Stomach smooth muscle (tissue), 2 donors: ENCODE data around the gene CLDN3.
A peak's percentile ranks its signal among the peaks of the same experiment; 100 is the strongest.

ENCODE experiments used
- H3K27ac ChIP-seq: one replicate; pipeline ENCODE4 v1.7.0; 2013; ENCODE audit warnings: mild to moderate bottlenecking, low read length, inconsistent platforms
- H3K27me3 ChIP-seq, 2 donors: one replicate each; pipeline ENCODE4 v1.7.0; 2013; ENCODE audit warnings: low read length in 2 of 2; ENCODE audit not compliant: insufficient read depth in 2 of 2, control insufficient read depth in 1 of 2
- H3K36me3 ChIP-seq, 2 donors: one replicate each; pipeline ENCODE4 v1.7.0; 2013; ENCODE audit warnings: low read length in 2 of 2; ENCODE audit not compliant: control insufficient read depth in 2 of 2, insufficient read depth in 2 of 2
- H3K4me1 ChIP-seq: one replicate; pipeline ENCODE4 v1.7.0; 2013; ENCODE audit warnings: low read length; ENCODE audit not compliant: control insufficient read depth, insufficient read depth
- H3K4me3 ChIP-seq, 2 donors: one replicate each; pipeline ENCODE4 v1.7.0; 2013; ENCODE audit warnings: low read length in 2 of 2
- H3K9ac ChIP-seq, 2 donors: one replicate each; pipeline ENCODE4 v1.7.0; 2013; ENCODE audit warnings: low read length in 2 of 2, mild to moderate bottlenecking in 1 of 2
- H3K9me3 ChIP-seq, 2 donors: one replicate each; pipeline ENCODE4 v1.7.0; 2013; ENCODE audit warnings: low read length in 2 of 2; ENCODE audit not compliant: control insufficient read depth in 2 of 2
- donor health status: healthy.
- donor health status: Pancreatic carcinoma.

The CLDN3 gene

GRCh38 chr7:73770860-73771670 lies 995 bp upstream of the CLDN3 start:
- H3K9ac ChIP-seq: no peak overlapping the region
- H3K9me3 ChIP-seq: no peaks in the 10 kb centered on the region
- peaks cover 5% of the 10 kb centered on the region for H3K4me1 ChIP-seq
- H3K27me3 ChIP-seq: peaks cover 34 to 35% of the 10 kb centered on the region in 2 donors
- no peak overlapping the region for H3K27ac ChIP-seq
- H3K36me3 ChIP-seq: no peaks in the 10 kb centered on the region
- no peak overlapping the region for H3K4me3 ChIP-seq

- Histone ChIP-seq H3K4me3 (peak overlapping the region in 1 of 2 donors; percentile 49), H3K4me1 (peaks cover 5% of the 10 kb centered on the region), H3K36me3 (no peaks in the 10 kb centered on the region), H3K27me3 (peaks cover 34 to 35% of the 10 kb centered on the region in 2 donors), H3K27ac (no peak overlapping the region), H3K9me3 (no peaks in the 10 kb centered on the region), H3K9ac (no peak overlapping the region)
Measured at GRCh38 chr7:73769481-73770001, 529 bp downstream of the CLDN3 start.

GRCh38 chr7:73768641-73769480 lies 1.2 kb downstream of the CLDN3 start:
- peaks cover 34 to 35% of the 10 kb centered on the region in 2 donors for H3K27me3 ChIP-seq
- H3K9me3 ChIP-seq: no peaks in the 10 kb centered on the region
- H3K27ac ChIP-seq: no peak overlapping the region
- peak overlapping the region in 1 of 2 donors; percentile 49 for H3K4me3 ChIP-seq
- H3K4me1 ChIP-seq: peaks cover 5% of the 10 kb centered on the region
- H3K36me3 ChIP-seq: no peaks in the 10 kb centered on the region
- no peak overlapping the region for H3K9ac ChIP-seq

GRCh38 chr7:73766556-73767229 lies 3.4 kb downstream of the CLDN3 start:
- Histone ChIP-seq H3K27me3 (peaks cover 31 to 35% of the 10 kb centered on the region in 2 donors), H3K27ac (no peak overlapping the region), H3K9ac (no peak overlapping the region), H3K4me1 (peaks cover 5% of the 10 kb centered on the region), H3K9me3 (no peaks in the 10 kb centered on the region), H3K4me3 (no peak overlapping the region), H3K36me3 (no peaks in the 10 kb centered on the region)

- H3K27ac ChIP-seq: no peak overlapping the region
- no peaks in the 10 kb centered on the region for H3K9me3 ChIP-seq
- no peaks in the 10 kb centered on the region for H3K4me1 ChIP-seq
- no peaks in the 10 kb centered on the region for H3K36me3 ChIP-seq
- no peak overlapping the region for H3K9ac ChIP-seq
- no peak overlapping the region for H3K4me3 ChIP-seq
- peaks cover 2 to 4% of the 10 kb centered on the region in 2 donors for H3K27me3 ChIP-seq
Measured at GRCh38 chr7:73762659-73762999, 7.4 kb downstream of the CLDN3 start.

GRCh38 chr7:73761854-73762658 lies 8.0 kb downstream of the CLDN3 start:
- no peaks in the 10 kb centered on the region for H3K36me3 ChIP-seq
- no peaks in the 10 kb centered on the region for H3K4me1 ChIP-seq
- no peaks in the 10 kb centered on the region for H3K9me3 ChIP-seq
- H3K27me3 ChIP-seq: peaks cover 0 to 2% of the 10 kb centered on the region in 2 donors
- H3K27ac ChIP-seq: no peak overlapping the region
- no peak overlapping the region for H3K9ac ChIP-seq
- no peak overlapping the region for H3K4me3 ChIP-seq

GRCh38 chr7:73758581-73759138 lies 11.4 kb downstream of the CLDN3 start:
- H3K4me3 ChIP-seq: no peak overlapping the region
- no peaks in the 10 kb centered on the region for H3K9me3 ChIP-seq
- no peaks in the 10 kb centered on the region for H3K36me3 ChIP-seq
- no peak overlapping the region for H3K9ac ChIP-seq
- H3K4me1 ChIP-seq: no peaks in the 10 kb centered on the region
- no peak overlapping the region for H3K27ac ChIP-seq
- no peaks in the 10 kb centered on the region for H3K27me3 ChIP-seq

- Histone ChIP-seq H3K27me3 (no peaks in the 10 kb centered on the region), H3K9me3 (no peaks in the 10 kb centered on the region), H3K27ac (no peak overlapping the region), H3K9ac (no peak overlapping the region), H3K4me3 (no peak overlapping the region), H3K36me3 (no peaks in the 10 kb centered on the region), H3K4me1 (peaks cover 9% of the 10 kb centered on the region)
Measured at GRCh38 chr7:73749931-73750776, 19.9 kb downstream of the CLDN3 start.

- Histone ChIP-seq H3K4me3 (no peak overlapping the region), H3K36me3 (no peaks in the 10 kb centered on the region), H3K27me3 (no peaks in the 10 kb centered on the region), H3K4me1 (peaks cover 9% of the 10 kb centered on the region), H3K27ac (peak overlapping the region; percentile 49), H3K9ac (no peak overlapping the region), H3K9me3 (no peaks in the 10 kb centered on the region)
Measured at GRCh38 chr7:73746378-73746777, 23.7 kb downstream of the CLDN3 start.
